Vagina (tissue), 2 donors: ENCODE measurements around the gene ELMO1.

Source experiments
- CTCF ChIP-seq, 3 experiments: fragments of 450-650 bp in 2 of 3; fragments of 200-600 bp in 1 of 3; sonication (generic) in 1 of 3; IDR thresholded peaks; one replicate each; pipeline ENCODE4 v1.5.1; 2017 to 2019; ENCODE audit warnings: antibody characterized with exemption in 3 of 3, mild to moderate bottlenecking in 2 of 3, moderate library complexity in 2 of 3
- POLR2A ChIP-seq, 2 donors: fragments of 450-650 bp; IDR thresholded peaks; one replicate each; pipeline ENCODE4 v1.6.1; 2017; ENCODE audit warnings: antibody characterized with exemption in 2 of 2, mild to moderate bottlenecking in 2 of 2, moderate library complexity in 2 of 2
- POLR2AphosphoS5 ChIP-seq, 2 donors: sonication (generic); formaldehyde crosslinking; IDR thresholded peaks; one replicate each; pipeline ENCODE4 v1.9.0; 2017; ENCODE audit warnings: antibody characterized with exemption in 2 of 2, mild to moderate bottlenecking in 2 of 2, low read depth in 1 of 2; ENCODE audit not compliant: insufficient read depth in 1 of 2

GRCh38 chr7:37031571-37032257 is 416.9 kb downstream of the ELMO1 start:
- TF ChIP-seq CTCF (IDR thresholded peaks at IDR 0.05) = no peak
- peak; percentile 35 to 99 for TF ChIP-seq POLR2AphosphoS5 (IDR thresholded peaks at IDR 0.05; ENCODE audit: insufficient read depth in 1 of 2, low read depth in 1 of 2)
- TF ChIP-seq POLR2A (IDR thresholded peaks at IDR 0.05) = no peak
